Measurements from ENCODE around the gene SEMA6C.

- TF ChIP-seq ZEB2 (tag by site-specific recombination; IDR thresholded peaks at IDR 0.05) (no peak), CTCF (tag by site-specific recombination; IDR thresholded peaks at IDR 0.05) (no peak), TRIM28 (IDR thresholded peaks at IDR 0.05; ENCODE audit: borderline replicate concordance, low read length) (no peak), ZNF747 (tag by site-specific recombination; IDR thresholded peaks at IDR 0.05) (no peak), ZNF335 (tag by site-specific recombination; conservative IDR thresholded peaks at IDR 0.05) (no peak), ZNF530 (tag by site-specific recombination; IDR thresholded peaks at IDR 0.05; ENCODE audit: low read depth) (no peak)
These were observed 46.9 kb upstream of the SEMA6C start for GRCh38 chr1:151193304-151193703.
